Osteocyte (in vitro differentiated cells): ENCODE data around the gene ITPR1. TPM values are rescaled to one million over a fixed set of nuclear protein-coding genes. Genes with fewer than 3 reads are reported as not detected.

Source experiments
- DNase-seq: peaks from one replicate; pipeline ENCODE4 v3.0.0; 2021; ENCODE audit warnings: mixed read lengths; ENCODE audit not compliant: unreplicated experiment; ENCODE audit errors: extremely low spot score
- H3K27ac Mint-ChIP-seq: one replicate; pipeline ENCODE4 v1.8.0; 2021; ENCODE audit warnings: mild to moderate bottlenecking, mixed read lengths; ENCODE audit not compliant: unreplicated experiment
- H3K27me3 Mint-ChIP-seq: one replicate; pipeline ENCODE4 v1.8.0; 2021; ENCODE audit warnings: mixed read lengths; ENCODE audit not compliant: unreplicated experiment
- H3K36me3 Mint-ChIP-seq: one replicate; pipeline ENCODE4 v1.8.0; 2021; ENCODE audit warnings: mixed read lengths; ENCODE audit not compliant: unreplicated experiment
- H3K4me1 Mint-ChIP-seq: one replicate; pipeline ENCODE4 v1.8.0; 2021; ENCODE audit warnings: mixed read lengths; ENCODE audit not compliant: unreplicated experiment
- H3K4me3 Mint-ChIP-seq: one replicate; pipeline ENCODE4 v1.8.0; 2021; ENCODE audit warnings: mild to moderate bottlenecking, moderate library complexity, mixed read lengths; ENCODE audit not compliant: unreplicated experiment
- H3K9me3 Mint-ChIP-seq: one replicate; pipeline ENCODE4 v1.8.0; 2021; ENCODE audit warnings: mixed read lengths; ENCODE audit not compliant: unreplicated experiment
- total RNA-seq: library from RNA; stranded (reverse); gene quantifications from 2 replicates; pipeline ENCODE4 v1.2.1, GENCODE V29; 2021
- TF ChIP-seq, protein P1 (sequence below): fragments of 200-600 bp; sonication (generic); IDR thresholded peaks from 2 replicates; pipeline ENCODE4 v1.5.0; 2021; ENCODE audit warnings: antibody characterized with exemption, mild to moderate bottlenecking, moderate library complexity

Gene ITPR1
- total RNA-seq, 1 donor from 2014 or later, result 34.3 TPM

- Mint-ChIP-seq H3K27me3 (peaks cover 6% of the 10 kb centered on the region), H3K36me3 (peaks cover 5% of the 10 kb centered on the region), H3K4me3 (no peak overlapping the region), H3K9me3 (no peaks in the 10 kb centered on the region), H3K27ac (no peak overlapping the region), H3K4me1 (peaks cover 16% of the 10 kb centered on the region)
- DNase-seq, result no peak
- TF ChIP-seq, protein P1, sequence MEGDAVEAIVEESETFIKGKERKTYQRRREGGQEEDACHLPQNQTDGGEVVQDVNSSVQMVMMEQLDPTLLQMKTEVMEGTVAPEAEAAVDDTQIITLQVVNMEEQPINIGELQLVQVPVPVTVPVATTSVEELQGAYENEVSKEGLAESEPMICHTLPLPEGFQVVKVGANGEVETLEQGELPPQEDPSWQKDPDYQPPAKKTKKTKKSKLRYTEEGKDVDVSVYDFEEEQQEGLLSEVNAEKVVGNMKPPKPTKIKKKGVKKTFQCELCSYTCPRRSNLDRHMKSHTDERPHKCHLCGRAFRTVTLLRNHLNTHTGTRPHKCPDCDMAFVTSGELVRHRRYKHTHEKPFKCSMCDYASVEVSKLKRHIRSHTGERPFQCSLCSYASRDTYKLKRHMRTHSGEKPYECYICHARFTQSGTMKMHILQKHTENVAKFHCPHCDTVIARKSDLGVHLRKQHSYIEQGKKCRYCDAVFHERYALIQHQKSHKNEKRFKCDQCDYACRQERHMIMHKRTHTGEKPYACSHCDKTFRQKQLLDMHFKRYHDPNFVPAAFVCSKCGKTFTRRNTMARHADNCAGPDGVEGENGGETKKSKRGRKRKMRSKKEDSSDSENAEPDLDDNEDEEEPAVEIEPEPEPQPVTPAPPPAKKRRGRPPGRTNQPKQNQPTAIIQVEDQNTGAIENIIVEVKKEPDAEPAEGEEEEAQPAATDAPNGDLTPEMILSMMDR, result no peak
Measured at GRCh38 chr3:4497005-4497692, 4.0 kb downstream of the ITPR1 start.

GRCh38 chr3:4497843-4498324, 4.7 kb downstream of the ITPR1 start:
- Mint-ChIP-seq H3K36me3 (peaks cover 5% of the 10 kb centered on the region), H3K27ac (no peak overlapping the region), H3K4me3 (no peak overlapping the region), H3K27me3 (peaks cover 6% of the 10 kb centered on the region), H3K9me3 (no peaks in the 10 kb centered on the region), H3K4me1 (peaks cover 14% of the 10 kb centered on the region)
- TF ChIP-seq, protein P1, result no peak
- DNase-seq, result no peak

DNA sequence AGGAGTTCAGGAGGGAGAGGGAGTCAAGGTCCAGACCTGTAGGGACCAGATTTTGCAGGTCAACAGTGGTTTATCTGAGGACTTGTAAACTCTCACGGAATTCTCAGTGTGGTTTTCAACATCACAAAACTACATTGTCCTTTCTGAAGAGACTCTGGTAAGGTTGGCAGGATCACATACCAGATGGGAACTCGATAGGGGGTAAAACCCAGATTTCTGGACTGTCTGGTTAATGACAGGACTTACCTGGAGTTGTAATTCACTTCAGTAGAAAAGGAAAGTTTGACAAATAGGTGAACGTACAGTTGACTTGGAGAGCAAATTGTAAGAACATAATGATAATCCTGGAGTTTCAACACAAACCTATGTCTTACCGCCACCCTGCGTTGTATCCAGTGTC, 5.3 kb downstream of the ITPR1 start:
- Mint-ChIP-seq H3K4me1 (peaks cover 14% of the 10 kb centered on the region), H3K27ac (no peak overlapping the region), H3K36me3 (peaks cover 5% of the 10 kb centered on the region), H3K4me3 (no peak overlapping the region), H3K9me3 (no peaks in the 10 kb centered on the region), H3K27me3 (peaks cover 6% of the 10 kb centered on the region)
- TF ChIP-seq, protein P1, result no peak
- no peak for DNase-seq

- no peaks in the 10 kb centered on the region for H3K27me3 Mint-ChIP-seq
- DNase-seq, result no peak
- peaks cover 5% of the 10 kb centered on the region for H3K36me3 Mint-ChIP-seq
- peaks cover 13% of the 10 kb centered on the region for H3K4me1 Mint-ChIP-seq
- no peaks in the 10 kb centered on the region for H3K9me3 Mint-ChIP-seq
- H3K27ac Mint-ChIP-seq, result no peak overlapping the region
- TF ChIP-seq, protein P1, result no peak
- H3K4me3 Mint-ChIP-seq, result no peak overlapping the region
Measured at GRCh38 chr3:4501437-4501836, 8.3 kb downstream of the ITPR1 start.

DNA sequence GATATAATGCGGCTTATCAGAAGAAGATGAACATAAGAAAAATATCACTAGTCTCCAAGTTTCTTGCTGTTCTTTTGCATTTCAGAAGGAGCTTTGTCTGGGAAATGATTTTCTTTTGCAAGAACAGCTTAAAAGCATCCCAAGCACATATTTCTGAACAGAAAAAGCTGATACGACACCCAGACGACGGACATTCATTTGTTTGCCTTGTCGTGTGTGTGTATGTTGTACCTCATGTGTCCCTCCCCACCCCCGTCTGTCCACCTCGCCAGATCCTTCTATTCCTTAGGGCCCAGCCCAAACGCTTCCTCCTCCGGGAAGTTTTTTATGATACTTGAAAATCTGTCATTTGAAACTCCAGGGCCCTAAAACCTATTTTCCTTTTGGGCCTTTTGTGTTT, 8.8 kb downstream of the ITPR1 start:
- TF ChIP-seq, protein P1, result no peak
- H3K9me3 Mint-ChIP-seq, result no peaks in the 10 kb centered on the region
- peaks cover 5% of the 10 kb centered on the region for H3K36me3 Mint-ChIP-seq
- H3K4me1 Mint-ChIP-seq, result peaks cover 16% of the 10 kb centered on the region
- no peak overlapping the region for H3K27ac Mint-ChIP-seq
- H3K4me3 Mint-ChIP-seq, result no peak overlapping the region
- DNase-seq, result no peak
- H3K27me3 Mint-ChIP-seq, result no peaks in the 10 kb centered on the region
